HEK293 (cell line): ENCODE data around the gene RAD51.

ENCODE experiments used
- CTCF ChIA-PET: fragments of 350-600 bp; formaldehyde crosslinking; extraction: SDS; loops from one replicate; lab custom pipeline; 2021; ENCODE audit warnings: antibody characterized with exemption; lab: Yijun Ruan, JAX
- POLR2A ChIA-PET: fragments of 300-600 bp; formaldehyde crosslinking; extraction: SDS; loops from one replicate; lab custom pipeline; 2020; ENCODE audit warnings: antibody characterized with exemption, inconsistent platforms; lab: Yijun Ruan, JAX
- H3K27ac ChIP-seq: fragments of 200-500 bp; sonication (Bioruptor generic); 2 replicates; pipeline ENCODE4 v1.5.1; 2014; ENCODE audit warnings: low read depth, low read length, control low read depth, inconsistent platforms; ENCODE audit errors: extremely low read depth
- H3K36me3 ChIP-seq, 2 experiments: fragments of 200-500 bp in 1 of 2; sonication (Bioruptor generic) in 1 of 2; 1 replicate in 1 of 2; 2 replicates in 1 of 2; pipeline ENCODE4 v1.5.1; 2014 to 2017; ENCODE audit warnings: inconsistent platforms in 2 of 2, low read length in 2 of 2; ENCODE audit not compliant: control insufficient read depth in 2 of 2, insufficient read depth in 1 of 2
- H3K4me1 ChIP-seq: fragments of 200-500 bp; sonication (Bioruptor generic); 2 replicates; pipeline ENCODE4 v1.5.1; 2014; ENCODE audit warnings: mild to moderate bottlenecking, low read length, inconsistent platforms; ENCODE audit not compliant: control insufficient read depth, insufficient read depth
- H3K4me3 ChIP-seq: 2 replicates; pipeline ENCODE4 v1.5.1; 2011; ENCODE audit warnings: low read depth, mild to moderate bottlenecking, control low read depth, low read length, moderate library complexity
- H3K9me3 ChIP-seq: fragments of 200-500 bp; sonication (Bioruptor generic); 2 replicates; pipeline ENCODE4 v1.5.1; 2014; ENCODE audit warnings: low read depth, low read length, inconsistent platforms; ENCODE audit not compliant: control insufficient read depth, insufficient read depth
- HOXD13 ChIP-seq: sonication (generic); formaldehyde crosslinking; IDR thresholded peaks from 2 replicates; pipeline ENCODE4 v1.8.0; 2022; ENCODE audit warnings: missing genetic modification reagents, borderline replicate concordance
- MZF1 ChIP-seq: fragments of 450-650 bp; formaldehyde crosslinking; IDR thresholded peaks from 2 replicates; pipeline ENCODE4 v1.5.1; 2017; ENCODE audit warnings: missing biosample characterization, missing genetic modification characterization, borderline replicate concordance
- WT1 ChIP-seq: fragments of 450-650 bp; formaldehyde crosslinking; IDR thresholded peaks from 2 replicates; pipeline ENCODE4 v1.5.1; 2016; ENCODE audit warnings: missing biosample characterization, missing genetic modification characterization
- ZBTB17 ChIP-seq: fragments of 450-650 bp; formaldehyde crosslinking; IDR thresholded peaks from 2 replicates; pipeline ENCODE4 v1.5.1; 2016; ENCODE audit warnings: missing biosample characterization, missing genetic modification characterization
- ZFP69B ChIP-seq: fragments of 450-650 bp; formaldehyde crosslinking; IDR thresholded peaks from 2 replicates; pipeline ENCODE4 v1.5.1; 2016; ENCODE audit warnings: missing biosample characterization, missing genetic modification characterization
- ZIC2 ChIP-seq: fragments of 450-650 bp; formaldehyde crosslinking; IDR thresholded peaks from 2 replicates; pipeline ENCODE4 v1.5.1; 2016; ENCODE audit warnings: missing biosample characterization, missing genetic modification characterization
- ZNF114 ChIP-seq: fragments of 450-650 bp; formaldehyde crosslinking; IDR thresholded peaks from 2 replicates; pipeline ENCODE4 v1.5.0; 2017; ENCODE audit warnings: missing biosample characterization, missing genetic modification characterization
- ZNF121 ChIP-seq: fragments of 450-650 bp; formaldehyde crosslinking; IDR thresholded peaks from 2 replicates; pipeline ENCODE4 v1.5.1; 2016; ENCODE audit warnings: missing biosample characterization, missing genetic modification characterization
- ZNF324 ChIP-seq: fragments of 450-650 bp; formaldehyde crosslinking; IDR thresholded peaks from 2 replicates; pipeline ENCODE4 v1.5.1; 2016; ENCODE audit warnings: missing biosample characterization, missing genetic modification characterization
- ZNF350 ChIP-seq: fragments of 450-650 bp; formaldehyde crosslinking; IDR thresholded peaks from 2 replicates; pipeline ENCODE4 v1.5.0; 2017; ENCODE audit warnings: missing biosample characterization, mild to moderate bottlenecking, missing genetic modification characterization
- ZNF654 ChIP-seq: fragments of 450-650 bp; formaldehyde crosslinking; IDR thresholded peaks from 2 replicates; pipeline ENCODE4 v1.5.1; 2016; ENCODE audit warnings: low read depth, missing biosample characterization, missing genetic modification characterization
- ZSCAN23 ChIP-seq: fragments of 450-650 bp; formaldehyde crosslinking; IDR thresholded peaks from 2 replicates; pipeline ENCODE4 v1.5.1; 2016; ENCODE audit warnings: missing biosample characterization, missing genetic modification characterization
- TF ChIP-seq, protein P1 (sequence below): fragments of 450-650 bp; formaldehyde crosslinking; IDR thresholded peaks from 2 replicates; pipeline ENCODE4 v1.5.1; 2016; ENCODE audit warnings: missing biosample characterization, missing genetic modification characterization
- TF ChIP-seq, protein P2 (sequence below): fragments of 450-650 bp; formaldehyde crosslinking; IDR thresholded peaks from 2 replicates; pipeline ENCODE4 v1.5.1; 2017; ENCODE audit warnings: missing biosample characterization, missing genetic modification characterization
- TF ChIP-seq, protein P3 (sequence below): fragments of 450-650 bp; formaldehyde crosslinking; IDR thresholded peaks from 2 replicates; pipeline ENCODE4 v1.5.1; 2016; ENCODE audit warnings: missing biosample characterization, missing genetic modification characterization
- TF ChIP-seq, protein P4 (sequence below): fragments of 450-650 bp; formaldehyde crosslinking; IDR thresholded peaks from 2 replicates; pipeline ENCODE4 v1.5.1; 2017; ENCODE audit warnings: missing biosample characterization, missing genetic modification characterization

Gene RAD51

DNA sequence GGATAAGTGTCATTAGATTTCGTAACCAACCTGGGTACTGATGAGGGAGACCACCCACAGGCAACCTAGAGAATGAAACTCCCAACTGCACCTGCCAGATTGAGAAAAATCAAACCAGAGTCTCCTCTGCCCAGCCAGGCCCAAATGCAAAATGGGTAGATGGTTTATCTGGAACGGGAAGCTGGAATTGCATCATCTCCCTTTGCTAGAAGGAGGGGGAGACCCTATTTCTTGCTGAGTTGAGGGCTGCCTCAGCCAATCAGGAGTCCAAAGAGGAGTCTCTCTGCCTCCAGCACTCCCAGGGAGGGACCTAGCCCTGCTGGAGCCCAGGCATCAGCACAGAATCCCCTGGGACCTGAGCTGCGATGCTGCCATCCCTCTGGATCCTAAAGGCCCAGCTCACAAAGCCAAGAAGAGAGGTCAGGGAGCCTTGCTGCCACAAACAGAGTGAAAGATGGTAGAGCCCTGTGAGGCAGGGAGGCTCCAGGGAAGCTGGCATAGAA lies 52.0 kb downstream of the RAD51 start (continued):
- 0 out of 2 replicates have a peak, but pooled peaks have one; percentile 14 for TF ChIP-seq ZFP69B
- TF ChIP-seq, protein P1, sequence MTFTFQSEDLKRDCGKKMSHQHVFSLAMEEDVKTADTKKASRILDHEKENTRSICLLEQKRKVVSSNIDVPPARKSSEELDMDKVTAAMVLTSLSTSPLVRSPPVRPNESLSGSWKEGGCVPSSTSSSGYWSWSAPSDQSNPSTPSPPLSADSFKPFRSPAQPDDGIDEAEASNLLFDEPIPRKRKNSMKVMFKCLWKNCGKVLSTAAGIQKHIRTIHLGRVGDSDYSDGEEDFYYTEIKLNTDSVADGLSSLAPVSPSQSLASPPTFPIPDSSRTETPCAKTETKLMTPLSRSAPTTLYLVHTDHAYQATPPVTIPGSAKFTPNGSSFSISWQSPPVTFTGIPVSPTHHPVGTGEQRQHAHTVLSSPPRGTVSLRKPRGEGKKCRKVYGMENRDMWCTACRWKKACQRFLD (tag by site-specific recombination) = no peak
- TF ChIP-seq ZNF114 (tag by site-specific recombination) = no peak
- TF ChIP-seq, protein P2, sequence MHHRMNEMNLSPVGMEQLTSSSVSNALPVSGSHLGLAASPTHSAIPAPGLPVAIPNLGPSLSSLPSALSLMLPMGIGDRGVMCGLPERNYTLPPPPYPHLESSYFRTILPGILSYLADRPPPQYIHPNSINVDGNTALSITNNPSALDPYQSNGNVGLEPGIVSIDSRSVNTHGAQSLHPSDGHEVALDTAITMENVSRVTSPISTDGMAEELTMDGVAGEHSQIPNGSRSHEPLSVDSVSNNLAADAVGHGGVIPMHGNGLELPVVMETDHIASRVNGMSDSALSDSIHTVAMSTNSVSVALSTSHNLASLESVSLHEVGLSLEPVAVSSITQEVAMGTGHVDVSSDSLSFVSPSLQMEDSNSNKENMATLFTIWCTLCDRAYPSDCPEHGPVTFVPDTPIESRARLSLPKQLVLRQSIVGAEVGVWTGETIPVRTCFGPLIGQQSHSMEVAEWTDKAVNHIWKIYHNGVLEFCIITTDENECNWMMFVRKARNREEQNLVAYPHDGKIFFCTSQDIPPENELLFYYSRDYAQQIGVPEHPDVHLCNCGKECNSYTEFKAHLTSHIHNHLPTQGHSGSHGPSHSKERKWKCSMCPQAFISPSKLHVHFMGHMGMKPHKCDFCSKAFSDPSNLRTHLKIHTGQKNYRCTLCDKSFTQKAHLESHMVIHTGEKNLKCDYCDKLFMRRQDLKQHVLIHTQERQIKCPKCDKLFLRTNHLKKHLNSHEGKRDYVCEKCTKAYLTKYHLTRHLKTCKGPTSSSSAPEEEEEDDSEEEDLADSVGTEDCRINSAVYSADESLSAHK (tag by site-specific recombination) = no peak
- TF ChIP-seq, protein P3, sequence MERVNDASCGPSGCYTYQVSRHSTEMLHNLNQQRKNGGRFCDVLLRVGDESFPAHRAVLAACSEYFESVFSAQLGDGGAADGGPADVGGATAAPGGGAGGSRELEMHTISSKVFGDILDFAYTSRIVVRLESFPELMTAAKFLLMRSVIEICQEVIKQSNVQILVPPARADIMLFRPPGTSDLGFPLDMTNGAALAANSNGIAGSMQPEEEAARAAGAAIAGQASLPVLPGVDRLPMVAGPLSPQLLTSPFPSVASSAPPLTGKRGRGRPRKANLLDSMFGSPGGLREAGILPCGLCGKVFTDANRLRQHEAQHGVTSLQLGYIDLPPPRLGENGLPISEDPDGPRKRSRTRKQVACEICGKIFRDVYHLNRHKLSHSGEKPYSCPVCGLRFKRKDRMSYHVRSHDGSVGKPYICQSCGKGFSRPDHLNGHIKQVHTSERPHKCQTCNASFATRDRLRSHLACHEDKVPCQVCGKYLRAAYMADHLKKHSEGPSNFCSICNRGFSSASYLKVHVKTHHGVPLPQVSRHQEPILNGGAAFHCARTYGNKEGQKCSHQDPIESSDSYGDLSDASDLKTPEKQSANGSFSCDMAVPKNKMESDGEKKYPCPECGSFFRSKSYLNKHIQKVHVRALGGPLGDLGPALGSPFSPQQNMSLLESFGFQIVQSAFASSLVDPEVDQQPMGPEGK = peak; percentile 53; the same call in 1 of the 2 replicates
- TF ChIP-seq ZSCAN23 = no peak
- TF ChIP-seq, protein P4, sequence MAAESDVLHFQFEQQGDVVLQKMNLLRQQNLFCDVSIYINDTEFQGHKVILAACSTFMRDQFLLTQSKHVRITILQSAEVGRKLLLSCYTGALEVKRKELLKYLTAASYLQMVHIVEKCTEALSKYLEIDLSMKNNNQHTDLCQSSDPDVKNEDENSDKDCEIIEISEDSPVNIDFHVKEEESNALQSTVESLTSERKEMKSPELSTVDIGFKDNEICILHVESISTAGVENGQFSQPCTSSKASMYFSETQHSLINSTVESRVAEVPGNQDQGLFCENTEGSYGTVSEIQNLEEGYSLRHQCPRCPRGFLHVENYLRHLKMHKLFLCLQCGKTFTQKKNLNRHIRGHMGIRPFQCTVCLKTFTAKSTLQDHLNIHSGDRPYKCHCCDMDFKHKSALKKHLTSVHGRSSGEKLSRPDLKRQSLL (tag by site-specific recombination) = peak; percentile 61
- 0 out of 2 replicates have a peak, but pooled peaks have one; percentile 22 for TF ChIP-seq ZNF324 (tag by site-specific recombination)
- TF ChIP-seq ZIC2 (tag by site-specific recombination) = peak; percentile 59; the same call in 1 of the 2 replicates
- TF ChIP-seq ZBTB17 = peak; percentile 80
- no peak for TF ChIP-seq ZNF350
- no peak for TF ChIP-seq ZNF121
- TF ChIP-seq ZNF654 (tag by site-specific recombination) = no peak
- TF ChIP-seq HOXD13 (CRISPR knock-in tag) = no peak
- TF ChIP-seq WT1 (tag by site-specific recombination) = no peak

DNA sequence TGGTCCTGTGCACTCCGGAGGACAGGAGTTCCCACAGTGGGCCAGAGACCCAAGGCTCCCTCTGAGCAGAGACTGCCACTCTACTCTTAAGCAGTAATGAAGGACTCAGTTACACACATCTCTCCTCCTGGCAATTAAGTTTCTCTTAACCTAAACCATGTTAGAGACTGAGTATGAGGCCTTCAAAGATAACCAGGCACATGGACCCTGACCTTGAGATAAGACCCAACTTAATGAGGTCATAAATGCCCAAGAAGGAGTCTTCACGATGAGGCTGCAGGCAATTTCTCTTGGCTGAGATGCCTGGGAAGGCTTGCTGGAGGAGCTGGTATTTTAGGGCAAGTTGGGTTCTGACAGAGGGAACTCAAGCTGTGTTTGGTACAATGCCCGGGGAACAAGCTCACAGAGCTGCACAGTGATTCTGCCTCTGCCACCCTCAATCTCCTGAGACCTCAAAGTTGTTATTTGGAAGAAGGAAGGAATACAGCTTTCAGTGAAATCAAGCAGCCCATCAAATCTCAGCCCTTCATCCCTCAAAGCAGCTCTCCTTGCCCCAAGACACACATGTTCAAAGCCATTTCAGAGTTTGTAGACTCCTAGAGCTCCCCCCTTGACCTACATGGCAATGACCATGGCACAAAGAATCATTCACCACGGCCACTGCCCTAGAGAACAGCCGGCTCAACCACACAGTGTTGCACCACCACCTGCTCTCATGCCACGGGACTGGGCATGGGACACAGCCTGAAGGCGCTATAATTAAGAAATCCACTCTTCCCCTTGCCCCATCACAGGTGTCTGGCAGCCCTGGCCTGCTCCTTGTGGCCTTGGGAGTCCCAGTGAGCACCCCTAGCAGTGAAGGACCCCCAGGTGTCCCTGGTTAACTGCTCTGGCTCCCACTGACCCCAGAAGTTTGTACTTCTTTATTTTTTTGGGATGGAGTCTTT lies 53.0 kb downstream of the RAD51 start:
- ChIA-PET CTCF (interaction anchor here (0.6 to 3.2 kb wide), 6 partner anchors 18 to 335 kb away, joined by 3 to 16 read pairs (median 6); no protein-coding TSS in a partner anchor), POLR2A (no interaction called here)
- no peak overlapping the region for H3K27ac ChIP-seq
- TF ChIP-seq MZF1 (tag by site-specific recombination) (no peak), ZNF121 (peak; percentile 66)
- peaks cover 8 to 59% of the 10 kb centered on the region in 2 experiments; a peak in 2 of 3 replicates for H3K36me3 ChIP-seq
- H3K4me1 ChIP-seq = no peaks in the 10 kb centered on the region
- H3K9me3 ChIP-seq = no peaks in the 10 kb centered on the region
- no peak overlapping the region for H3K4me3 ChIP-seq
